Measurements from ENCODE around the gene EFNA4.

Gene EFNA4

DNA sequence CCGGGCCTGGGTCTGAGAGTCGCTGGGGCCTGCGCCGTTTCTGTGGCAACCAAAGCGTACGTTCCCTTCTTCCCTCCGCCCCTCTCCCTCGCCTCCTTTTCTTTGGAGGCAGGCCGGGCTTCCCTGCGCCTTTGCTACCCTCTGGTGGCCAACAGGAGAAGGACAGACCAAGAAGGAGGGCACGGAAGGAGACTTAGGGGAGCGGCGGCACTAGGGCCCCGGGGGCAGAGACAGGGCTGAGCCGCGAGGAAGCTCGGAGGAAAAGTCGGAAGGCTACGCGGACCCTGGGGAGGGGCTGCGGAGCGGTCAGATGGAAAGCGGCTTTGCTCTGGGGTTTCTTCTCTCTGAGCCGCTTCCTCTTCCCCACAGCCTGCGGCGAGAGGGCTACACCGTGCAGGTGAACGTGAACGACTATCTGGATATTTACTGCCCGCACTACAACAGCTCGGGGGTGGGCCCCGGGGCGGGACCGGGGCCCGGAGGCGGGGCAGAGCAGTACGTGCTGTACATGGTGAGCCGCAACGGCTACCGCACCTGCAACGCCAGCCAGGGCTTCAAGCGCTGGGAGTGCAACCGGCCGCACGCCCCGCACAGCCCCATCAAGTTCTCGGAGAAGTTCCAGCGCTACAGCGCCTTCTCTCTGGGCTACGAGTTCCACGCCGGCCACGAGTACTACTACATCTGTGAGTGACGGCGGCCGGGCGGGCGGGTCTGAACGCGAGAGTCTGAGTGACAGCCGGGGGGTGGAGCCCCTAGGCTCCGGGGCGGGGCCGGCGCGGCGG lies 21.4 kb downstream of the EFNA4 start:
- Histone ChIP-seq H3K27me3 (ENCODE audit: insufficient read depth, low read length, poor library complexity) (peaks cover 32% of the 10 kb centered on the region), H4K5ac (ENCODE audit: low read length) (no peak overlapping the region), H3K4me1 (ENCODE audit: control insufficient read depth, low read depth, low read length) (no peaks in the 10 kb centered on the region), H2BK5ac (ENCODE audit: low read length) (no peak overlapping the region), H3K4me3 (ENCODE audit: low read length) (peak overlapping the region; percentile 90), H3K18ac (ENCODE audit: low read length) (no peak overlapping the region), H2BK15ac (replicated peaks; ENCODE audit: low read depth) (no peak overlapping the region), H3K27ac (ENCODE audit: low read depth, low read length) (peak overlapping the region; percentile 53), H3K79me2 (ENCODE audit: control insufficient read depth, insufficient read depth, low read length) (no peaks in the 10 kb centered on the region), H3K4ac (ENCODE audit: low read depth, low read length) (no peak overlapping the region), H3K79me1 (ENCODE audit: low read length) (no peaks in the 10 kb centered on the region), H3K23ac (ENCODE audit: low read length) (no peak overlapping the region), H2BK120ac (ENCODE audit: low read depth, low read length) (no peak overlapping the region), H3K9ac (ENCODE audit: low read length) (peak overlapping the region; percentile 82), H3K56ac (ENCODE audit: low read length) (peak overlapping the region; percentile 95), H3K4me2 (ENCODE audit: low read length) (peak overlapping the region; percentile 96), H2AK5ac (ENCODE audit: low read length) (no peak overlapping the region), H3K36me3 (ENCODE audit: control insufficient read depth, insufficient read depth, low read length) (no peaks in the 10 kb centered on the region), H4K8ac (ENCODE audit: low read depth, low read length) (no peak overlapping the region)
- WGBS (ENCODE audit: extremely low coverage, insufficient coverage, low lambda C conversion rate) = no CpG with 5 or more reads among the region's 67 CpGs
- peak; percentile 99 for DNase-seq

DNA sequence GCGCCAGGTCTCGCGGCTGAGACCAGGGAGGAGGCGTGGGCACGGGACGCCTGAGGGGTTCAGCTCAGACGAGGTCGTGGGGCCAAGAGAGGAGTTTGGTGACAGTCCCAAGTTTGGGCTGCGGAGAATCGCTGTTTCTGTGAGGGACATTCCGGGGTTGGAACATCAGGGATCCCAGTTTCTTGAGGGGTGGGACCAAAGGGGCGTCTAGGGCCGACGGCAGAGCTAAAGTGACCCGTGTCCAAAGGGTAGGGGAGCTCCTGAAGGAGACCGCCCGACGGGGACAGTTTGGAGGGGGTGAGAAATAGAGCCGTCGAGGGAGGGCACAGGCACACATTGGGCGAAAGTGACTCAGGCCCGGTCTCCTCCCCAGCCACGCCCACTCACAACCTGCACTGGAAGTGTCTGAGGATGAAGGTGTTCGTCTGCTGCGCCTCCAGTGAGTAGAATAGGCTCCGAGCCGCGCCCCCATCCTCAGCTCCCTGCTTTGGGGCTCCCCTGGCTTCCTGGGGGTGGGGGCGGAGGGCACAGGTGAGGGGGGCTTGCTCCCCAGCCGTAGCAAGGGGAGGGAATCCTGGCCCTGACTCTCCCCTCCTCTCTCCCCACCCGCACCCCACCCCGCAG lies 22.1 kb downstream of the EFNA4 start:
- Histone ChIP-seq H3K4me2 (ENCODE audit: low read length) (peak overlapping the region; percentile 96), H3K56ac (ENCODE audit: low read length) (peak overlapping the region; percentile 78), H3K27ac (ENCODE audit: low read depth, low read length) (no peak overlapping the region), H3K4me3 (ENCODE audit: low read length) (peak overlapping the region; percentile 42), H3K79me2 (ENCODE audit: control insufficient read depth, insufficient read depth, low read length) (no peaks in the 10 kb centered on the region), H2BK5ac (ENCODE audit: low read length) (no peak overlapping the region), H4K5ac (ENCODE audit: low read length) (no peak overlapping the region), H3K79me1 (ENCODE audit: low read length) (no peaks in the 10 kb centered on the region), H3K23ac (ENCODE audit: low read length) (no peak overlapping the region), H3K36me3 (ENCODE audit: control insufficient read depth, insufficient read depth, low read length) (no peaks in the 10 kb centered on the region), H3K27me3 (ENCODE audit: insufficient read depth, low read length, poor library complexity) (peaks cover 29% of the 10 kb centered on the region), H3K4me1 (ENCODE audit: control insufficient read depth, low read depth, low read length) (no peaks in the 10 kb centered on the region), H2AK5ac (ENCODE audit: low read length) (no peak overlapping the region), H3K4ac (ENCODE audit: low read depth, low read length) (no peak overlapping the region), H3K9ac (ENCODE audit: low read length) (peak overlapping the region; percentile 60), H3K18ac (ENCODE audit: low read length) (no peak overlapping the region), H2BK120ac (ENCODE audit: low read depth, low read length) (no peak overlapping the region), H2BK15ac (replicated peaks; ENCODE audit: low read depth) (no peak overlapping the region), H4K8ac (ENCODE audit: low read depth, low read length) (no peak overlapping the region)
- no CpG with 5 or more reads among the region's 32 CpGs for WGBS (ENCODE audit: extremely low coverage, insufficient coverage, low lambda C conversion rate)
- DNase-seq = peak; percentile 66

DNA sequence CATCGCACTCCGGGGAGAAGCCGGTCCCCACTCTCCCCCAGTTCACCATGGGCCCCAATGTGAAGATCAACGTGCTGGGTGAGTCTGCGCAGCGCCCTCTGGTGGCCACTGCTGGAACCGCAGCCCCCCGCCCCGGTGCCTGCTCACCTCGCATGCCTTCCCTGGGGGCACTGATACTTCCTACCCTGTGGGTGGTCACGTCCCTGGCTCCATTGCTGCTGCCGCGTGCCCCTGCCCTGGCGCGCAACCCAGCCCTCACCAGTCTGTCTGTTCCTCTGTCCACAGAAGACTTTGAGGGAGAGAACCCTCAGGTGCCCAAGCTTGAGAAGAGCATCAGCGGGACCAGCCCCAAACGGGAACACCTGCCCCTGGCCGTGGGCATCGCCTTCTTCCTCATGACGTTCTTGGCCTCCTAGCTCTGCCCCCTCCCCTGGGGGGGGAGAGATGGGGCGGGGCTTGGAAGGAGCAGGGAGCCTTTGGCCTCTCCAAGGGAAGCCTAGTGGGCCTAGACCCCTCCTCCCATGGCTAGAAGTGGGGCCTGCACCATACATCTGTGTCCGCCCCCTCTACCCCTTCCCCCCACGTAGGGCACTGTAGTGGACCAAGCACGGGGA lies 22.7 kb downstream of the EFNA4 start:
- no peaks in the 10 kb centered on the region for H3K36me3 ChIP-seq (ENCODE audit: control insufficient read depth, insufficient read depth, low read length)
- no peak overlapping the region for H3K56ac ChIP-seq (ENCODE audit: low read length)
- peak overlapping the region; percentile 36 for H3K4me2 ChIP-seq (ENCODE audit: low read length)
- H2BK120ac ChIP-seq (ENCODE audit: low read depth, low read length) = no peak overlapping the region
- H3K23ac ChIP-seq (ENCODE audit: low read length) = no peak overlapping the region
- no peak overlapping the region for H4K8ac ChIP-seq (ENCODE audit: low read depth, low read length)
- H2BK15ac ChIP-seq (replicated peaks; ENCODE audit: low read depth) = no peak overlapping the region
- no peak overlapping the region for H3K4me3 ChIP-seq (ENCODE audit: low read length)
- no peak overlapping the region for H4K5ac ChIP-seq (ENCODE audit: low read length)
- peaks cover 25% of the 10 kb centered on the region for H3K27me3 ChIP-seq (ENCODE audit: insufficient read depth, low read length, poor library complexity)
- no CpG with 5 or more reads among the region's 24 CpGs for WGBS (ENCODE audit: extremely low coverage, insufficient coverage, low lambda C conversion rate)
- H3K79me1 ChIP-seq (ENCODE audit: low read length) = no peaks in the 10 kb centered on the region
- DNase-seq = peak; percentile 75
- no peak overlapping the region for H3K4ac ChIP-seq (ENCODE audit: low read depth, low read length)
- H3K9ac ChIP-seq (ENCODE audit: low read length) = peak overlapping the region; percentile 45
- no peak overlapping the region for H2AK5ac ChIP-seq (ENCODE audit: low read length)
- H3K27ac ChIP-seq (ENCODE audit: low read depth, low read length) = no peak overlapping the region
- no peak overlapping the region for H3K18ac ChIP-seq (ENCODE audit: low read length)
- H3K4me1 ChIP-seq (ENCODE audit: control insufficient read depth, low read depth, low read length) = no peaks in the 10 kb centered on the region
- H3K79me2 ChIP-seq (ENCODE audit: control insufficient read depth, insufficient read depth, low read length) = no peaks in the 10 kb centered on the region
- H2BK5ac ChIP-seq (ENCODE audit: low read length) = no peak overlapping the region

GRCh38 chr1:155086856-155087535 lies 23.5 kb downstream of the EFNA4 start:
- Histone ChIP-seq H3K36me3 (ENCODE audit: control insufficient read depth, insufficient read depth, low read length) (no peaks in the 10 kb centered on the region), H3K4me1 (ENCODE audit: control insufficient read depth, low read depth, low read length) (no peaks in the 10 kb centered on the region), H3K79me2 (ENCODE audit: control insufficient read depth, insufficient read depth, low read length) (no peaks in the 10 kb centered on the region), H4K8ac (ENCODE audit: low read depth, low read length) (no peak overlapping the region), H3K18ac (ENCODE audit: low read length) (no peak overlapping the region), H2BK120ac (ENCODE audit: low read depth, low read length) (no peak overlapping the region), H3K27me3 (ENCODE audit: insufficient read depth, low read length, poor library complexity) (peaks cover 17% of the 10 kb centered on the region), H2BK15ac (replicated peaks; ENCODE audit: low read depth) (no peak overlapping the region), H3K4me2 (ENCODE audit: low read length) (no peak overlapping the region), H2BK5ac (ENCODE audit: low read length) (no peak overlapping the region), H2AK5ac (ENCODE audit: low read length) (no peak overlapping the region), H3K4me3 (ENCODE audit: low read length) (no peak overlapping the region), H3K23ac (ENCODE audit: low read length) (no peak overlapping the region), H4K5ac (ENCODE audit: low read length) (no peak overlapping the region), H3K79me1 (ENCODE audit: low read length) (no peaks in the 10 kb centered on the region), H3K27ac (ENCODE audit: low read depth, low read length) (no peak overlapping the region), H3K56ac (ENCODE audit: low read length) (no peak overlapping the region), H3K4ac (ENCODE audit: low read depth, low read length) (no peak overlapping the region), H3K9ac (ENCODE audit: low read length) (no peak overlapping the region)
- no peak for DNase-seq
- no CpG with 5 or more reads among the region's 8 CpGs for WGBS (ENCODE audit: extremely low coverage, insufficient coverage, low lambda C conversion rate)

DNA sequence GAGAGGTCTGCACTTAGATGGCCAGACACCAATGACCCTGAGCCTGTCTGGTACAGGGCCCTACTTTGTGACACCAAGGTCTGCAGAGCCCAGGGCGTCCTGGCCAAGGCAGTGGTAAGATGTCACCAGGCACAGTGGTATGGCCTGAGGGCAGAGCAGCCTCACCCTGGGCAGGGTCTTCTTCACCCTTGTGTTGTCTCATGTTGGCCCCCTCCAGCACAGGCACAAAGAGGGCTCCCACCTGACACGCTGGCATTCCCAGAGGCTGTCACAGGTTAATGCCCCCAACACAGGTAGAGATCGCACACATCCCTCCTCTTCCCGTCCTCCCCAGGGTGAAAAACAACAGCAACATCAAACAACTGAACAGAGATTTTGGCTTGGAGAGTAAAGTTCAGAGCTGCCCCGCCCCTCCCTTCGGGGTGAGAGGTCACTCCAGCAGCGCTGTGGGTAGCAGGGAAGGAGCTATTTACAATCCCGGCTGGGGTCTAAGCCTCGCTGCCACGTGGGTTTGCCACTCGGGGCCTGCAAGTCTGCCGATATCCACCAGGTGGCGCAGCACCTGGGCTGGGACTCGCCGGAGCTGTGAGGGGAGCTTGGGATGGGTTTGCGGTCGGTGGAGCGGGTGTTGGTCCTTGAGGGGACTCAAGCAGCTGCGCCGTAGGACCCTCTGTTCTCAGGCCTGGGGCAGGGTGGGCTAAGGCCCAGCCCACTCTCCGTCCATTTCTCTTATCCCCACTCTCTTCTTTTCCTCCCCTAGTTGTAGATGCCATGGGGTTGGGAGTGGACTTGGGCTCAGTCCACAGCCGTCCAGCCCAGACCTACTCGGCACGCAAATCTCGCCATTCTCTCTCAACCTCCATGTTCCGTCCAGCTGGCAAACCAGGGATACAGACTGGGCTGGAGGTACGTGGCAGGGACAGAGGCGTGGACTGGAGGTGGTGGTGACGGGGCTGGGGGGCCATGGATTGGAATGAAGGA lies 27.8 kb downstream of the EFNA4 start:
- Histone ChIP-seq H2AK5ac (ENCODE audit: low read length) (no peak overlapping the region), H3K27ac (ENCODE audit: low read depth, low read length) (no peak overlapping the region), H3K4ac (ENCODE audit: low read depth, low read length) (no peak overlapping the region), H3K4me3 (ENCODE audit: low read length) (no peak overlapping the region), H2BK5ac (ENCODE audit: low read length) (no peak overlapping the region), H3K4me1 (ENCODE audit: control insufficient read depth, low read depth, low read length) (no peaks in the 10 kb centered on the region), H3K9ac (ENCODE audit: low read length) (peak overlapping the region; percentile 27), H3K56ac (ENCODE audit: low read length) (peak overlapping the region; percentile 47), H3K18ac (ENCODE audit: low read length) (no peak overlapping the region), H3K79me1 (ENCODE audit: low read length) (no peaks in the 10 kb centered on the region), H3K36me3 (ENCODE audit: control insufficient read depth, insufficient read depth, low read length) (no peaks in the 10 kb centered on the region), H2BK120ac (ENCODE audit: low read depth, low read length) (no peak overlapping the region), H4K5ac (ENCODE audit: low read length) (no peak overlapping the region), H3K79me2 (ENCODE audit: control insufficient read depth, insufficient read depth, low read length) (no peaks in the 10 kb centered on the region), H3K27me3 (ENCODE audit: insufficient read depth, low read length, poor library complexity) (no peaks in the 10 kb centered on the region), H4K8ac (ENCODE audit: low read depth, low read length) (no peak overlapping the region), H3K23ac (ENCODE audit: low read length) (no peak overlapping the region), H3K4me2 (ENCODE audit: low read length) (no peak overlapping the region), H2BK15ac (replicated peaks; ENCODE audit: low read depth) (no peak overlapping the region)
- peak; percentile 89 for DNase-seq
- no CpG with 5 or more reads among the region's 29 CpGs for WGBS (ENCODE audit: extremely low coverage, insufficient coverage, low lambda C conversion rate)

All from mesendoderm (in vitro differentiated cells).